ENCODE results near the gene NFATC1. TPM values are rescaled to one million over a fixed set of nuclear protein-coding genes. Genes with fewer than 3 reads are reported as not detected.

The NFATC1 gene
- 10 to 100 TPM; 14.0 to 22.4 (median 15.0) TPM for total RNA-seq

- peak within 1 kb of the TSS; percentile 23 for H3K4me3 ChIP-seq (ENCODE audit: low read depth, poor library complexity, severe bottlenecking)
- 1% methylated on average over 33 to 62 of the region's 91 CpGs for WGBS, 2 donors
- no peak for TF ChIP-seq POLR2A (IDR thresholded peaks at IDR 0.05)
- TF ChIP-seq CTCF (IDR thresholded peaks at IDR 0.05), result no peak
- peak in 1 of 2 donors; percentile 97 for DNase-seq (ENCODE audit: low spot score in 2 of 2)
- intact Hi-C loops (cut with DNase I; ENCODE audit: low total_unique reads), result no loop called here
These were observed at the start of gene NFATC1 for GRCh38 chr18:79395761-79396404. Gene NFATC1, plus strand, starts transcription at chr18:79395930. Its CDS starts 295 bp downstream, at chr18:79396225.

- TF ChIP-seq POLR2A (IDR thresholded peaks at IDR 0.05), result no peak
- no peak for TF ChIP-seq CTCF (IDR thresholded peaks at IDR 0.05)
- H3K4me3 ChIP-seq (ENCODE audit: low read depth, poor library complexity, severe bottlenecking), result no peak overlapping the region
- 90 to 97% methylated on average over 26 of the region's 26 CpGs for WGBS, 2 donors
- intact Hi-C loops (cut with DNase I; ENCODE audit: low total_unique reads), result no loop called here
- no peak for DNase-seq (ENCODE audit: low spot score in 2 of 2)
These were observed 49.7 kb upstream of the NFATC1 start for GRCh38 chr18:79345981-79346380.

GRCh38 chr18:79348066-79348465 is 47.7 kb upstream of the NFATC1 start:
- DNase-seq (ENCODE audit: low spot score in 2 of 2), result no peak
- TF ChIP-seq POLR2A (IDR thresholded peaks at IDR 0.05), result no peak
- TF ChIP-seq CTCF (IDR thresholded peaks at IDR 0.05), result no peak
- WGBS, 2 donors, result 82 to 83% methylated on average over 5 of the region's 5 CpGs
- no peak overlapping the region for H3K4me3 ChIP-seq (ENCODE audit: low read depth, poor library complexity, severe bottlenecking)
- intact Hi-C loops (cut with DNase I; ENCODE audit: low total_unique reads), result no loop called here

GRCh38 chr18:79352432-79352831 is 43.3 kb upstream of the NFATC1 start:
- H3K4me3 ChIP-seq (ENCODE audit: low read depth, poor library complexity, severe bottlenecking), result no peak overlapping the region
- intact Hi-C loops (cut with DNase I; ENCODE audit: low total_unique reads), result no loop called here
- WGBS, 2 donors, result 78 to 84% methylated on average over 6 of the region's 6 CpGs
- TF ChIP-seq POLR2A (IDR thresholded peaks at IDR 0.05) (no peak), CTCF (IDR thresholded peaks at IDR 0.05) (no peak)
- DNase-seq (ENCODE audit: low spot score in 2 of 2), result no peak

GRCh38 chr18:79353267-79353666 is 42.5 kb upstream of the NFATC1 start:
- WGBS, 2 donors, result 89 to 92% methylated on average over 17 of the region's 17 CpGs
- no peak overlapping the region for H3K4me3 ChIP-seq (ENCODE audit: low read depth, poor library complexity, severe bottlenecking)
- DNase-seq (ENCODE audit: low spot score in 2 of 2), result no peak
- intact Hi-C loops (cut with DNase I; ENCODE audit: low total_unique reads), result no loop called here
- TF ChIP-seq CTCF (IDR thresholded peaks at IDR 0.05) (no peak), POLR2A (IDR thresholded peaks at IDR 0.05) (no peak)

- 79 to 97% methylated on average over 8 of the region's 8 CpGs for WGBS, 2 donors
- no peak for DNase-seq (ENCODE audit: low spot score in 2 of 2)
- no peak overlapping the region for H3K4me3 ChIP-seq (ENCODE audit: low read depth, poor library complexity, severe bottlenecking)
- TF ChIP-seq CTCF (IDR thresholded peaks at IDR 0.05), result no peak
- no peak for TF ChIP-seq POLR2A (IDR thresholded peaks at IDR 0.05)
- intact Hi-C loops (cut with DNase I; ENCODE audit: low total_unique reads), result no loop called here
These were observed 41.4 kb upstream of the NFATC1 start for GRCh38 chr18:79354350-79354749.
